ENCODE measurements around the gene NOVA2.

The NOVA2 gene

DNA sequence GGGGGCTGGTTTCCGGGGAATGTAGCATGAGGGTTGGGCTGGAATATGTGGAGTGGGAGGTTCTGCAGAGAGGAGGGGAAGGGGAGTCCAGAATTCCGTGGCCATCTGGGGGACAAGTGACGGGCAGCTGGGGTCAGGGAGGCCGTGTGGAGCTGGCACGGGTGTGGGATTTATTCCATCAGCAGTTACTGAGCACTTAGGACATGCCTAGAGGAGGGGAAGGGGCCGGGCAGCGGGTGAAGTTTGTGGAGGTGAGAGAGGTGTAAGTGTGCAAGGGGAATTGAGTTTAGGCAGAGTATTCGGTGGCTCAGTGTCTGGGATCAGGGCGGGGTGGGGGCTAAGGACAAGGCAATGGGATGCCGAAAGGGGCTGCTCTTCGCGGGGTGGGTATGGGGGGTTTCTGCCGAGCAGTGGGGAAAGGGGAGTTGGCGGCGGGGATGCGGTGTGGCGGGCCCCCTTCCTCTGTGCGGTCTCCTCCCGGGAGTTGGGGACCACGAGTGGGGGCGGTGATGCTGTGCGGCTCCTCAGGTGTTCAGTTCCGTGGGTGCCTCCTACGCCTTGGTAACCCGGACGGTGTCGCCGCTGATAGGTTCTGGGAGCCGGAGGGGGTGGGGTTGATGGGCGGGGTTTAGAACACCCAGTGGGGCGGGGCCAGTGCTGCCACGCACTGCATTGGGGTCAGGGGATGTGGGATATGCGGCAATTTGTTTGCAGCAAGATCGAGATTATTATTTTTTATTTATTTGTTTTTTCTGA, 27.0 kb upstream of the NOVA2 start:
- DNase-seq (ENCODE audit: low read depth) = no peak

DNA sequence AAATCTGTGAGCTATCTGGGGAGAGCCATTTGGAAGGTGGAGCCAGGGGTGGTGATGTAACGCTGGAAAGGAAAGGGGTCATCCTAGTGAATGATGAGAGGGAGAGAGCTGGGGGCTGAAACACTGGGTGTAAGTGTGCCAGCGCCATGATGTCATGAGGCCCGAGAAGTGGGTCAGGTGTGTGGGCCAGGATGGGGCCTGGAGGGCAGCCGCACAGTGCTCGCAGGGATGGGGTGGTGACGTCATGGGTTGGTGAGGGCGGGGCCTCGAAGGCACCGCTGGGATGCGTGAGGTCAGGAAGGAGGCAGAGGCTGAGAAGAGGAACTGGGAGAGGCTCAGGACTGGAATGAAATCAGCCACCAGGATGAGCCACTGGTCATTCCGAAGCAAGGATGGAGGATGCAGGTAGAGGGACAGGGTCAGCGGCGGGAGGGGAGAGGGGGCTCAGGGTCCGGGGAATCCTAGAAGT, 26.0 kb upstream of the NOVA2 start:
- DNase-seq (ENCODE audit: low read depth) = no peak

DNA sequence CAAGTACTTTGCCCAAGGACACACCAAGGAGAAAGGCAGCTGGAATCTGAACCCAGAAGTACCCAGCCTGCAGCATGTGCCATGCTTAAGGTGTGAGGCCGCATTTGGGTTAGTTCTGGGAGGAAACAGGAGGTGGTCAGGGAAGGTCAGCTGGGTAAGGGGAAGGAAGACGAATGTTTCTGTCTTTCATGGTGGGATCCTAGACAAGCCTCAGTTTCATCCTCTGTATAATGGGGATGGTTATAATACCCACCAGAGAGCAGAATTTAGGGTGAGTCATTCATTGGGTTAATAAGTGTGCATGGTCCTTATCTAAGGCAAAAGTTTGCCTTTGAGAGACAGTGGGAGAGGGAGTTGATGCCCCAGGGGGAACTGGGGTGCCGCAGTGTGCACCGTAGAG, 25.2 kb upstream of the NOVA2 start:
- no peak for DNase-seq (ENCODE audit: low read depth)

DNA sequence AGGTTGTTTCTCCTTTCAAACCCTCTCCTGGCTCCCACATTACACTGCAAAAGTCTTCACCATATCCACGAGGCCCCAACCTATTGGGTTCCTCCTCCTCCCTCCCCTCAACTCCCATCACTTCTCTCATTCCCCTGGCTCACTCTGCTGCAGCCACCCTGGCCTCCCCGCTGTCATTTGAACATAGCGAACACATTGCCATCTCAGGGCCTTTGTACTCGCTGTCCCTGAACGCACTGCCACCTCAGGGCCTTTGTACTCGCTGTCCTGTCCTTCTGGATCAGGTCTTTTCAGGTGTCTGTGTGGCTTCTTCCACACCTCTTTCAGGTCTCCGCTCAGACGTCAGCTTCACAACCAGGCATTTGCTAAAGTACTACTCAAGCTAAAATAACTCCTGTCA, 23.3 kb upstream of the NOVA2 start:
- no peak for DNase-seq (ENCODE audit: low read depth)

DNA sequence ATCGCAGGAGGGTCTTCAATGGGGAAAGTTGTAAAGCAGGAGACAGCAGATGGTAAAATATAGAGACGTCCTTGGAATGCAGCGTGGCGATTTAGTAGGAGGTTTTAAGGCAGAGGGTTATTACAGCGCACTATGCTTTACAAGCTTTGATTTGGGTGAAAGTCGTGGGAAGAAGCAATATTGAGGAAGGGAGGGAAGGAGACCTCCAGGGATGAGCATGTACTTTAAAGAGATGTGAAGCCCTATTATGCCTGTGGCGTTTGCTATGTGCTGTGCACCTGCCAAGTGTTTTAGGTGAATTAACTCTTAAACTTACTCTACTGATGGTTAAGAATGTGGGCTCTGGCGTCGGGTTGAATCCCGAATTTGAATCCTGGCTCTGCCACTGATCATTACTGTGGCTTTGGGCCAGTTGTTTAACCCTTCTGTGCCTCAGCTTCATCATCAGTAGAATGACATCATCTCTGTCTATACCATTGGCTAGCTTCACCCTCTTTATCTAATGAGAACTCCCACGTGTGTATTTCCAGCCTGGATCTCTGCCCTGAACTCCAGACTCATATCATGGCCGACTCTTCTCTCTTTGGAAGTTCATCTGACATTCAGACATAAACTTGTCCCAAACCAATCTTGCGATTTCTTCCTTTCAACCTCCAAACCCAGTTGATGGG, 22.2 kb upstream of the NOVA2 start:
- DNase-seq (ENCODE audit: low read depth) = no peak

DNA sequence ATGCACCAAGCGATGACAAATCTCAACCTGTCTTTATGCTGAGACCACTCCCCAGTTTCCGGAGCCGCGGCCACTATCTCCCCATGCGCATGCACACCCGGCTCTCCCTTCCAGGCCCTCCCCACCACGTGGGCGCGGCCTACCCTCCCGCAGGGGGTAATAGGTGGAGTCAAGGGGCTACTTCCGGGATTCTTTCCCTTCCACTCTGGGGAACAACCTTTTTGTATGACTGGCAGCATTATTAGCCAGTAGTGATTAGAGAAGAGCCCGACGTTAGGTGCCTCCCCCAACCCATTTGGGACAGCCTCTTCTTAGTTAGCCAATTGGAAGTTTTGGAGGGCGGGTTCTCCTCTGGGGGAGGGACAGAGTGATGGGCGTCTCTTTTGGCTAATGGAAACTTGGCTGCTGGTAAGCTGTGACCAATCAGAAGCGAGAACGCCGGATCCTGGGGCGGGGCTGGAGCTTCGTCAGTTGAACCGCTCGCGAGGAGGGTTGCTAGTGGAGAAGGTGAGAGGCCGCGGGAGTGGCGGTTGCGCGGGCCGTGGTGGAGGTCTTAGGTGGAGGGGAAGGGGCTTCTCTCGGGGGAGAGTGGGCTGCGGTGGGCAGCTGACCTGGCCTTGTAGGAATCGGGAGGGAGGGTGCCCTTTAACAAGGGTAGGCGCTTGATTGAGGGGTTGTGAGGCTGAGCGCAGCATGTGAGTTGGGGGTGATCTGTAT, 21.5 kb upstream of the NOVA2 start, which contains the start of gene CCDC61:
CCDC61 (plus strand) TSS at position 470 of the 717 bp plus-strand sequence. CDS start 7,552 bp downstream, outside the sequence.
- peak; percentile 99 for DNase-seq (ENCODE audit: low read depth)

DNA sequence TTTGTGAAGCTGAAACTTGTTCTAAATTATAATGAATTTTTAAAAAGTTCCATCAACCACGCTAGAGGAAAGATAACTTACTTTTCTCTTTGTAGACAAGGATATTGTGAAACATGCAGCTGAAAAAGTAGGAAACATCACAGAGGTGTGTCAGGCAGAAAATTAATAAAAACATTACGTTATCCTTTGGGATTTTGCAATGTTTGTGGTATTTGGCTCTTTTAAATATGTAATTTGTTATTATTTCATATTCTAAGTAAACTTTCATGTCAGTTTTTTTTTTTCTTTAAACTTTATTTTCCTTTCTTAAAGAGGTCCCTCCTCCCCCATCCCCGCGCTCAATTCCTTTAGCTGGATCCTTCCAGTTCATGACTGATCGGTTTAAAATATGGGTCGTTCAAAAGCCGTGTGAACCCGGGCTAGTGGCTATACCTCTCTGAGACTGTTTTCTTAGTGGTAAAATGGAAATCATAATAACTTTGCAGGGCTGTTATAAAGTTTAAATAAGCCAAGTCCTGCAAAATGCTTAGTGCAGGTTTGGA, 20.9 kb upstream of the NOVA2 start:
- DNase-seq (ENCODE audit: low read depth) = no peak

DNA sequence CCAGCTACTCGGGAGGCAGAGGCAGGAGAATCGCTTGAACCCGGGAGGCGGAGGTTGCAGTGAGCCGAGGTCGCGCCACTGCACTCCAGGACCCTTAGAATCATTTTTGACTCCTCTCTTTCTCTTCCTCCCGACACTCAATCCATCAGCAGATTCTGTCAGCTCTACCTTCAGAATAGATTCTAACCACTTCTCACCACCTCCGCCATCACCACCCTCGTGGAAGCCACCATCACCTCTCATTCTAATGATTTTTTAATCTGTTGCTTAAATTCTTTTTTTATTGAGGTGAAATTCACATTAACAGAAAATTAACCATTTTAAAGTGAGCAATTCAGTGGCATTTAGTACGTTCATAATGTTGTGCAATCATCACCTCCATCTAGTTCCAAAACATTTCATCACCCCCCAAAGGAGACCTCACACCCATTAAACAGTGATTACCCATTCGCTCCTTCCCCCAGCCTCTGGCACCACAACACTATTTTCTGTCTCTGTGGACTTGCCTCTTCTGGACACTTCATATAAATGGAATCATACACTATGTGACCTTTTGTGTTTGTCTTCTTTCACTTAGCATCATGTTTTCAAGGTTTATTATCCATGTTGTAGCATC, 16.6 kb upstream of the NOVA2 start:
- no peak for DNase-seq (ENCODE audit: low read depth)

DNA sequence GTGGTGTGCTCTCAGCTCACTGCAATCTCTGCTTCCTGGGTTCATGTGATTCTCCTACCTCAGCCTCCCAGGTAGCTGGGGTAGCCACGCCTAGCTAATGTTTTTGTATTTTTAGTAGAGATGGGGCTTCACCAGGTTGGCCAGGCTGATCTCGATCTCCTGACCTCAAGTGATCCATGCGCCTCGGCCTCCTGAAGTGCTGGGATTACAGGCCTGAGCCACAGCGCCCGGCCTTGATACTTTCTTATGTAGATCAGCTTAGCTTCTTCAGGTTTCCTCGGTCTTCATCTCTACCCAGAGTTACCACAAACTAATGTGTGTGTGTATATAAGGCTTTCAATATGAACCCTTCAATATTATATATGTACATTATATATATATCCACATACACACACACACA, 11.7 kb upstream of the NOVA2 start:
- no peak for DNase-seq (ENCODE audit: low read depth)

DNA sequence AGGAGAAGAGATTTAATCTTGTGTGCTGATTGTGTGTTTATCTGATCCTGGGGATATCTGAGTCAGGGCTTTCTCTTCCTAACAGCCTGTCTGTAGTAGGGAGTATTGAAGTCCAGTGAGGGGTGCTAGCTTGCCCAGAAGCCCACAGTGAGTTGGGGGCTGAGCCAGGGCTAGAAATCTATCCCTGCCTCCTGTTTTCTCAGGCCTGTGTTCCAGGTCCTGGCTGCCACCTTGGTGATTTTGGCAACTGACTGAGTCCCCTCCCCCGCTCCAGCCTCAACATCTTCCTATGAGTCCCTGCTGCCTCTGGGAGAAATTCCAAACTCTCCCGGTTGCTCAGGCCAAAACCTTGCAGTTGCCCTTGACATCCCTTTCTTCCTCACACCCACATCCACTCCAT, 7.7 kb upstream of the NOVA2 start:
- no peak for DNase-seq (ENCODE audit: low read depth)

DNA sequence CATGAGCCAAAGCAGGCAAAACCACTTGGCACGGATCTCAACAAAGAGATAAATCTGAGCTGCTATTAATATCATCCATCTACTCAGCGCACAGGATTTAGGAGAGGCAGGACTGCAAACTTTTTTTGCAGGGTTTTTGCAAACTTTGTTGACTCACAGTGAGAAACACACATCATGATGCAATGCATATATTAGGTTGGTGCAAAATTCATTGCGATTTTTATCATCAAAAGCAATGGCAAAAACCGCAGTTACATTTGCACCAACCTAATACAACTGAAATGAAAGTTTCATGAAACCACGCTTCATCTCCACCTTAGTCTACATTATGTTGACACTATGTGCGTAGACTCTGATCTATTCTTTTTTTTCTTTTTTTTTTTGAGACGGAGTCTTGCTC, 4.5 kb upstream of the NOVA2 start:
- no peak for DNase-seq (ENCODE audit: low read depth)

DNA sequence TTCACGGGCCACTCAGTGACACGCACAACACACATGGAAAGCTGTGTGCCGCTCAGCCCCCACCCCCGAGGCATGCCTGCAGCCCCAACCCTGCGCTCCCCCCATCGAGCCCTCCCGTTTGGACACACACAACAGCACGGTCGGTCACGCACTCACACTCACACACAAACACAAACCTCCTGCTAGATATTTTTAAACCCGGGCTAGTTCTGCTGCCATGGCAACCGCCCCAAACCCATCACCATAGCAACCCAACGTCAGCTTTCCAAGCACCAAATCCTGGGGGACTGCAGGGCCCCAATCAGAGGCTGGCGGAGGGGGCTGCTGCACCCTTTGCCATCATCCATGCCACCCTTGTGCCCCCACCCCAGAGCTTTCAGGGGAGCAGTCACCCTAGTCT, 2.5 kb upstream of the NOVA2 start:
- DNase-seq (ENCODE audit: low read depth) = no peak

DNA sequence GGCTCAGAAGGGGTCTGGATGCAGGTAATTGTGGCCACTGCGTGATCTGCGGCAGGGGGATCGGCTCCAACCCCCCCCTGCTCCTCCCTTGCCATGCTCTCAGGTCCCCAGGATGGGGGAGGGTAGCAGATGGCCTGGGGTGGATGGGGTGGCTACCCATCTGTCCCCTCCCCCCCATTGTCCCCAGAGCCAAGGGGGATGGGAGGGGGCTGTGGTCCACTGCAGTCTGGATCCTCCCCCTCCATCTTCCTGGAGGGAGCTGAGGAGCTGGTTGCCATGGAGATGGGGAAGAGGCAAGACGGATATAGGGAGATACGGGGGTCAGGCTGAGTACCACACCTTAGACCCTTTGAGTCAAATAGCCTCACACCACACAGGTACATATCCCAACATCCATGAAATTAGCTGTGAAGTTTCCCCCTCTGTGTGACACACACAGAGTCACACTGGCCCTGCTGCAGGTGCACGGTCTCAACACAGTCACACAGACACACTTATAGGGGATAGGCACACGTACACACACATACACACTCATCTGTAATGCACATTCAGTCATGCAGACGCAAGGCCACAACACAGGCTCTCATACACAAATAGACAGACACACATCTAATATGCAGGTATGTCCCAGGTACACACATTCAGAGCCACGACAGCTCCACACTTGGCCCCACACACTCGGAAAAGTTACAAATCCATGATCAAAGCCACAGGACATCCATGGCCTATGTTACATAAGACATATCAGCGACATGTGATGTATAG, 1.8 kb upstream of the NOVA2 start:
- no peak for DNase-seq (ENCODE audit: low read depth)

DNA sequence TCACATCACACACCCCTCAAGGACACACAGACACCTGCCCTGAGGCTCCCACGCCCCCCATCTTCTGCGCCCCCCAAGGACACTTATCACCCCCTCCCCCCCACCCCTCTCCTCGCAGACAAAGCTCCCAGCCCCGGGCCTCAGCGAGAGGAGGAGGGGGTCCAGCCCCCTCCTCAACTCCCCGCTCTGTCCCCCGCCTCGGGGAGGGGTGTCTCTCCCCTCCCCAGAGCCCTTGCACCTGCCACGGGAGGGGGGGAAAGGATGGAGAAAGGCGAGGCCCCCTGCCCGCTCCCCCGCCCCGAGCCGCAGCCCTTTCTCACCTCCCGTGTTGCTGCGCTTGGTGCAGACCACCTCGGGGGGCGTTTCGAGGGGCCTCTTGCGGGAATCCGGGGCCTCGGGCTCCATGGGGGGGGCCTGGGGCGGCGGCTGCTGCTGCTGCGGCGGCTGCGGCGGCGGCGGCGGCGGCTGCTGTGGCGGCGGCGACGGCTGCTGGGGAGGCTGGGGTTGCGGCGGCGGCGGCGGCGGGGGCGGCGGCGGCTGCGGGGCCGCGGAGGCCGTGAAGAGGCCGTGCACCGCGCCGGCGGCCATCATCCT, 621 bp downstream of the NOVA2 start:
- DNase-seq (ENCODE audit: low read depth) = no peak

DNA sequence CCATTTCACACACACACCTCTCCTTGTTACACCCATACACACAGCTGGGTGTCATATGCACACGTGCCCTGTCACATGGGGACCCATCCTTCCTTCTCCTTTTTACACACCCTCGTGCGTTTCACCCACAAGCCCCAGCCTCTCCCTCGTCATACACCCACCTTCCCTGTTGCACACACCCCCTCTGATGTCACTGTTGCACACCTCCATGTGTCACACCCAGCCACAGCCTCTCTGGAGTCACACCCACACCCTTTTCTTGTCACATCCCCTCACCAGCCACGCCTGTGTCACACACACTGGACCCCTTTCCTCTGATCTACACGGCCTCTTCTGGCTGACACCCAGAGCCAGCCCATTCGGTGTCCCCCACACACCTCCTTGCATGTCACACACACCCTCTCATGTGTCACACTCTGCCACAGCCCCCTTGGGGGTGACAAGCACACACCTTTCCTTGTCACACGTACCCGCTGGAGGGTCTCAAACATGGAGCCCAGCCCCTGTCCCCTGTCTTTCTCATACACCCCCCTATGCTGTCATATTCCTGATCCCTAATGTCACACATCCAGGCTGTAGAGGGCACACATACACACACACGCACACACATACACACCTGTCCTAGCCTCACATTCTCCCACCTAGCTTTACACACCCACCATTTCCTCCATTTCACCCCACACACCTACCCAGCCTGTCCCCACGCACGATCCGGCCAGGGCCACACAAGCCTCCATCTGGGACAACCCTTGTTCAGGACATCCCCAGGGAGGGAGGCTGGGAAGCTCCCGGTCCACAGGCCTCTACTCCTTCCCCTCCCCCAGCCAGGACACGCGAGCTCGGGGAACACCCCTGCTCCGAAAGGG, 1.4 kb downstream of the NOVA2 start:
- DNase-seq (ENCODE audit: low read depth) = no peak

DNA sequence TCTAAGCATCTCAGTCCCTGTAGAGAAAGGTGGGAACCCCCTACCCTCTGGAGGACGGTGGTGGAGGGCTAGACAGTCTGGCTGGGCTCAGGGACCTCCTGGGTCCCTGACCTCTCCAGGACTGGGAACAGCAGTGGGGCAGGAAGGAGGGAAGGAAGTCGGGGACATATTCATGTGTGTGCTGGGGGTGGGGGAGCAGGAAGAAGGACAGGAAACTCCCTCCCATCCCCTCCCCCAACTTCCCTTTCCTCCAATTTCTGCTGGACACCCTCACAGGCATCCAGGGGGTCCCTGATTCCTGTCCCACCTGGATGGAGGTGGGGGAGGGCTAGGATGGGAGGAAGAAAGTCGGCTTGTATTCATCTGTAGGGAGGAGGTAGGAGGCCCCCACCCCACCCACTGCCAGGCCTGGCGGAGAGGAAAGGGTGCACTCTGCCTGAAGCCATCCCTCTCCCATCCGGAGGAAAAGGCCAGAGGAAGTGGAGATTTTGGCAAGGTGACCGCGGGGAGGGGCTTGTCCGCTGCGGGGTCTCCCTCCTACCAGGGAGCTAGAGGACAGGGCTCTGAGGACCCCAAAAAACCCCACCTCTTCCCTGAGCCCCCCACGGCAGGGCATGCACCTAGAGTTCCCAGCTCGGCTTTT, 2.3 kb downstream of the NOVA2 start:
- DNase-seq (ENCODE audit: low read depth) = no peak

DNA sequence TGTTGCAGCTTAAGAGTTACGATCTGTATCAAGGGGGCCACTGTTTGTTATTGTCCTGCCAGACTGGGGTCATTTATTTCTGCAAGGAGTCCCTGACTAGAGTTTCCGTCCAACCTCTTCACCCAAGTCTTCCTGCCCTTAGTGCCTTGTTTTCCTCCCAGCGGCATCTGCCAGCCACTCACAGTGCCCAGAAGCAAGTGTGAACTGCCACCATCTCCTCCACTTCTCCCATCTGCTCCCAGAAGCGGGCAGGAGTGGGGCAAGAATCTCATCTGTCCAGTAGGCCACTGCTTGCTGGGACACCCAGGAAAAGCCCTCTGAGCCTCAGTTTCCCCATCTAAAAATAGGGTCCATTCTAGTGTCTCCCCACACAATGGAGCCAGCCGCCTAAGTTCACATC, 4.0 kb downstream of the NOVA2 start:
- no peak for DNase-seq (ENCODE audit: low read depth)

DNA sequence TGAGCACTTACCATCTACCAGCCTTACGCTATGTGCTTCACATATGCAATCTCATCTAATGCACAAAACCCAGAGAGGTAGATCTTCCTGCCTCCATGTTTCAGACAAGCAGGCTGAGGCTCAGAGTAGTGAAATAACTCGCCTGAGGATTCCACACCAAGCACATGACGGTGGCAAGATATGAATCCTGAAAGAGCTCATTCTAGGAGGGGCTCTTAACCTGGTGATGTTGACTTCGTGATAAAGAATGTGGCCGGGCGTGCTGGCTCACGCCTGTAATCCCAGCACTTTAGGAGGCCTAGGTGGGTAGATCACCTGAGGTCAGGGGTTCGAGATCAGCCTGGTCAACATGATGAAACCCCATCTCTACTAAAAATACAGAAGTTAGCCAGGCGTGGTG, 5.0 kb downstream of the NOVA2 start:
- no peak for DNase-seq (ENCODE audit: low read depth)

DNA sequence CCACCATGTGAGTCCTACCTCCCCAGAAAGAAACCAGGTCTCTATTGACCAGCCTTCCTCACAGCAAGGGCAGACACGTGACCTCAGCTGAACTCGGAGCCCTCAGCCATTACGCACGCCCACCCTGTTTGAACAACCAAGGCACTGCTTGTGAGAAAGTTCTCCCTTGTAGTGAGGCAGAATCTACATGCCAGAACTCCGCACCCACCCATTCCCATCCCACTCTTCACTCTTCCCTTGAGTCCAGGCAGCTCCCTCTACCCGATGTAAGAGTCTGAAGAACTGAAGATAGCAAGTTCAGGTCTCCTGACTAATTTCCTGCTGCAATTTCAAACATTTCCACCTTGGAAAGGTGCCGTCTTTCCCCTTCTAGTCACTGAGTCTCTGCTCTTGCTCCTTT, 6.4 kb downstream of the NOVA2 start:
- no peak for DNase-seq (ENCODE audit: low read depth)

DNA sequence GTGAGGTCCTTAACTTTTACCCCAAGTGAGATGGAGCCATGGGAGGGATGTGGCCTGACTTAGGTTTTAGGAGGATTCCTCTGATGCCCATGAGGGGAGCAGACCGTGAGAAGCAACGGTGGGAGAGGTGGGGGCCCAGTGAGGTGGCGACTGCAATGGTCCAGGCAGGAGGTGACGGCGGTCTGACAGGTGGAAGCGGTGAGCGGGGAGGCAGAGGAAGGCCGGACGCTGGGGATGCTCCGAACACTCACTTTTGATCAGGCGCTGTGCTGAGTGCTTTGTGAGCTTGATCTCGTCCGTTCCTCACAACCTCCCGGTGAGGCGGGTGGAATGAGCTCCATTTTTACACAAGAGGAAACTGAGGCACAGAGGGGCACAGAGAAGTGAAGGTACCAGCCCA, 11.6 kb downstream of the NOVA2 start:
- no peak for DNase-seq (ENCODE audit: low read depth)
